Bone marrow (tissue), 2 donors: ENCODE measurements around the gene STRN3.
"Not testable (repeated sequence)": the region's sequence is repeated elsewhere in the genome, so short reads cannot be mapped to it uniquely, and the experiment has no call there.

Experiments
- DNase-seq, 2 donors: peaks; one replicate each; lab custom pipeline; 2025; lab: John Stamatoyannopoulos, UW

STRN3 gene

GRCh38 chr14:30967364-30968098 is 58.6 kb downstream of the STRN3 start:
- not testable (repeated sequence) for DNase-seq

GRCh38 chr14:30966415-30967363 is 59.5 kb downstream of the STRN3 start:
- DNase-seq = no peak

- DNase-seq = not testable (repeated sequence)
These were observed 60.3 kb downstream of the STRN3 start for GRCh38 chr14:30965861-30966260.

GRCh38 chr14:30962537-30962936 is 63.6 kb downstream of the STRN3 start:
- DNase-seq = not testable (repeated sequence)

GRCh38 chr14:30961330-30961729 is 64.8 kb downstream of the STRN3 start:
- no peak for DNase-seq

- DNase-seq = no peak
These were observed 66.0 kb downstream of the STRN3 start for GRCh38 chr14:30960216-30960615.

GRCh38 chr14:30958555-30959407 is 67.4 kb downstream of the STRN3 start:
- DNase-seq = no peak

- no peak for DNase-seq
These were observed 68.3 kb downstream of the STRN3 start for GRCh38 chr14:30957813-30958370.

GRCh38 chr14:30949651-30950050 is 76.5 kb downstream of the STRN3 start:
- no peak for DNase-seq

GRCh38 chr14:30943694-30944093 is 82.5 kb downstream of the STRN3 start:
- DNase-seq = no peak

GRCh38 chr14:30940886-30941285 is 85.3 kb downstream of the STRN3 start:
- DNase-seq = no peak

GRCh38 chr14:30938617-30939016 is 87.6 kb downstream of the STRN3 start:
- DNase-seq = no peak

- no peak for DNase-seq
These were observed 90.7 kb downstream of the STRN3 start for GRCh38 chr14:30935445-30935844.

- DNase-seq = not testable (repeated sequence)
These were observed 92.2 kb downstream of the STRN3 start for GRCh38 chr14:30933937-30934336.

GRCh38 chr14:30928462-30928861 is 97.7 kb downstream of the STRN3 start:
- DNase-seq = peak in 1 of 2 donors; percentile 27

GRCh38 chr14:30925254-30925653 is 100.9 kb downstream of the STRN3 start:
- DNase-seq = no peak

- no peak for DNase-seq
These were observed 104.4 kb downstream of the STRN3 start for GRCh38 chr14:30921788-30922187.

- no peak for DNase-seq
These were observed 104.9 kb downstream of the STRN3 start for GRCh38 chr14:30921305-30921704.

- DNase-seq = no peak
These were observed 110.6 kb downstream of the STRN3 start for GRCh38 chr14:30915596-30915995.

- no peak for DNase-seq
These were observed 111.4 kb downstream of the STRN3 start for GRCh38 chr14:30914812-30915211.

GRCh38 chr14:30908826-30909225 is 117.4 kb downstream of the STRN3 start:
- no peak for DNase-seq

- DNase-seq = no peak
These were observed 118.5 kb downstream of the STRN3 start for GRCh38 chr14:30907659-30908057.
